Adrenal gland (tissue), 12 donors: ENCODE data around the gene SRPRB. TPM values are rescaled to one million over a fixed set of nuclear protein-coding genes. Genes with fewer than 3 reads are reported as not detected.

Source experiments
- DNase-seq, 7 donors: peaks; one replicate each; pipeline ENCODE4 v3.0.0-alpha.2; 2019 to 2020
- H3K27ac ChIP-seq, 5 donors: fragments of 200-600 bp; sonication (generic) in 4 of 5; 1 replicate in 3 of 5; 2 replicates in 2 of 5; pipeline versions ENCODE4 v1.5.1 to v1.8.0; 2016 to 2020; ENCODE audit warnings: mild to moderate bottlenecking in 1 of 5
- H3K27me3 ChIP-seq: fragments of 200-600 bp; 2 replicates; pipeline ENCODE4 v1.8.0; 2021
- H3K36me3 ChIP-seq, 2 donors: fragments of 200-600 bp; replicated peaks in 1 of 2; 1 replicate in 1 of 2; 2 replicates in 1 of 2; pipeline versions ENCODE4 v1.5.1 to v1.8.0; 2018 to 2022
- H3K4me1 ChIP-seq, 2 donors: fragments of 200-600 bp; replicated peaks in 1 of 2; 1 replicate in 1 of 2; 2 replicates in 1 of 2; pipeline versions ENCODE4 v1.5.1 to v1.8.0; 2018 to 2021
- H3K4me3 ChIP-seq, 4 donors: fragments of 200-600 bp; sonication (generic) in 3 of 4; one replicate each; pipeline ENCODE4 v1.5.1; 2016 to 2018
- H3K9me3 ChIP-seq, 3 donors: fragments of 200-600 bp; sonication (generic) in 1 of 3; replicated peaks in 1 of 3; 1 replicate in 2 of 3; 2 replicates in 1 of 3; pipeline versions ENCODE4 v1.5.1 to v1.8.0; 2016 to 2021
- POLR2A ChIP-seq, 2 donors: fragments of 450-650 bp; IDR thresholded peaks; one replicate each; pipeline ENCODE4 v1.6.1; 2017; ENCODE audit warnings: antibody characterized with exemption in 2 of 2, mild to moderate bottlenecking in 2 of 2, moderate library complexity in 1 of 2
- WGBS, 4 donors: extraction: QIAGEN DNeasy Blood & Tissue Kit in 2 of 4; methylation state at CpG; one replicate each; pipeline versions ENCODE4 v1.1.5 to v1.1.7; 2013 to 2017; 5-methylcytosine and 5-hydroxymethylcytosine counted together
- intact Hi-C, 2 donors: fragments of 100-400 bp; cut with DNase I; formaldehyde crosslinking; loops; one replicate each; pipeline versions ENCODE4 v1.14.1 to v1.15.0; 2022 to 2023
- polyA plus RNA-seq, 3 donors: library from polyadenylated mRNA; stranded (reverse); fragments of 200-250 nt in 2 of 3; fragments of 350-450 nt in 1 of 3; fragmentation: Illumina TruSeq in 1 of 3; extraction: RNeasy Lipid Tissue Mini Kit (QIAGEN cat#74804) in 1 of 3; gene quantifications; one replicate each; pipeline ENCODE4 v1.2.3, GENCODE V29; 2013 to 2014
- total RNA-seq, 9 donors: library from RNA; depleted of rRNA in 4 of 9; stranded (reverse); fragments of >200 nt in 4 of 9; fragments of 120-200 nt in 1 of 9; fragmentation: NEBNext Ultra II Directional in 1 of 9; extraction: Animal tissue kit (Norgen Biotek cat#: 25700) in 1 of 9; gene quantifications; one replicate each; pipeline versions ENCODE4 v1.1.0 to v1.2.4, GENCODE V29; 2013 to 2023
- TF ChIP-seq, protein P1 (sequence below), 6 experiments: fragments of 450-650 bp in 4 of 6; fragments of 200-600 bp in 2 of 6; sonication (generic) in 1 of 6; IDR thresholded peaks; 1 replicate in 5 of 6; 2 replicates in 1 of 6; pipeline versions ENCODE4 v1.5.1 to v1.8.0; 2016 to 2021; ENCODE audit warnings: antibody characterized with exemption in 6 of 6, mild to moderate bottlenecking in 2 of 6, moderate library complexity in 1 of 6
- donor health status: healthy with polysubstance abuse.
- donor health status: Bipolar disorder and iron deficiency.
- donor health status: DM: yes; HTN: yes; CAD: no.
- donor health status: DM: no; HTN: no; CAD: no.
- donor health status: DM: no; HTN: no; CAD: no.
- donor health status: DM: yes; HTN: yes; CAD: no.

Gene SRPRB
- total and polyA plus RNA-seq, 12 donors: 13.0 to 177 (median 48.7) TPM

DNA sequence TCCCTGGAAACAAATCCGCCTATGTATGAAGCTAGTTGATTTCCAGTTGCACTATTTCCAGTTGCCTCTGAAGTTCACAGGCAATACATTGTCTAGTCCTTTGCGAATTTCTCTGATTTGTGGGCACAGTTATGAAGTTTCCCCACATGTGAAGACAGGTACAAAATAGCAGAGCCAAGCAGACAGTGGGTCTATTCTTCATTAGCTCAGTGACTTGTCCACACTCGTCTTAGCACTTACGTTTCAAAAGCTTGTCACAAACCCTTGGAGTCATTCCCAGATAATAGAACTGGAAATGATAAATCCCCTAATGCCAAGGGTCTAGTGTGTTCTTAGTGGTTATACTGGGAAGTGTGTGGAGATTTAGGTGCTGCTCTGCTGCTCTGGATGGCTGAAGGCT is 14.5 kb downstream of the SRPRB start:
- peak in 1 of 7 donors; percentile 14 for DNase-seq
- no peaks in the 10 kb centered on the region for H3K9me3 ChIP-seq
- no peak overlapping the region for H3K4me3 ChIP-seq
- WGBS, 4 donors: 78 to 92% (median 89%) methylated on average over 4 of the region's 4 CpGs
- TF ChIP-seq, protein P1, sequence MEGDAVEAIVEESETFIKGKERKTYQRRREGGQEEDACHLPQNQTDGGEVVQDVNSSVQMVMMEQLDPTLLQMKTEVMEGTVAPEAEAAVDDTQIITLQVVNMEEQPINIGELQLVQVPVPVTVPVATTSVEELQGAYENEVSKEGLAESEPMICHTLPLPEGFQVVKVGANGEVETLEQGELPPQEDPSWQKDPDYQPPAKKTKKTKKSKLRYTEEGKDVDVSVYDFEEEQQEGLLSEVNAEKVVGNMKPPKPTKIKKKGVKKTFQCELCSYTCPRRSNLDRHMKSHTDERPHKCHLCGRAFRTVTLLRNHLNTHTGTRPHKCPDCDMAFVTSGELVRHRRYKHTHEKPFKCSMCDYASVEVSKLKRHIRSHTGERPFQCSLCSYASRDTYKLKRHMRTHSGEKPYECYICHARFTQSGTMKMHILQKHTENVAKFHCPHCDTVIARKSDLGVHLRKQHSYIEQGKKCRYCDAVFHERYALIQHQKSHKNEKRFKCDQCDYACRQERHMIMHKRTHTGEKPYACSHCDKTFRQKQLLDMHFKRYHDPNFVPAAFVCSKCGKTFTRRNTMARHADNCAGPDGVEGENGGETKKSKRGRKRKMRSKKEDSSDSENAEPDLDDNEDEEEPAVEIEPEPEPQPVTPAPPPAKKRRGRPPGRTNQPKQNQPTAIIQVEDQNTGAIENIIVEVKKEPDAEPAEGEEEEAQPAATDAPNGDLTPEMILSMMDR (IDR thresholded peaks at IDR 0.05): no peak
- TF ChIP-seq POLR2A (IDR thresholded peaks at IDR 0.05): no peak
- H3K4me1 ChIP-seq: no peaks in the 10 kb centered on the region
- H3K27ac ChIP-seq: no peak overlapping the region
- no peaks in the 10 kb centered on the region for H3K27me3 ChIP-seq
- intact Hi-C loops: loop anchor here (5.0 kb wide), 1 partner anchor 107 kb away; no protein-coding TSS in a partner anchor
- H3K36me3 ChIP-seq: peaks cover 0 to 60% of the 10 kb centered on the region in 2 donors

GRCh38 chr3:133820889-133821675 is 15.5 kb downstream of the SRPRB start:
- Histone ChIP-seq H3K27me3 (no peaks in the 10 kb centered on the region), H3K4me3 (no peak overlapping the region), H3K27ac (peak overlapping the region in 2 of 5 donors; percentile 7 to 26), H3K4me1 (no peaks in the 10 kb centered on the region), H3K36me3 (peaks cover 0 to 51% of the 10 kb centered on the region in 2 donors), H3K9me3 (no peaks in the 10 kb centered on the region)
- peak in 1 of 7 donors; percentile 42 for DNase-seq
- 76 to 85% (median 81%) methylated on average over 3 of the region's 3 CpGs for WGBS, 4 donors
- intact Hi-C loops: loop anchor here (5.0 kb wide), 1 partner anchor 106 kb away; no protein-coding TSS in a partner anchor
- TF ChIP-seq, protein P1 (IDR thresholded peaks at IDR 0.05): no peak
- no peak for TF ChIP-seq POLR2A (IDR thresholded peaks at IDR 0.05)

DNA sequence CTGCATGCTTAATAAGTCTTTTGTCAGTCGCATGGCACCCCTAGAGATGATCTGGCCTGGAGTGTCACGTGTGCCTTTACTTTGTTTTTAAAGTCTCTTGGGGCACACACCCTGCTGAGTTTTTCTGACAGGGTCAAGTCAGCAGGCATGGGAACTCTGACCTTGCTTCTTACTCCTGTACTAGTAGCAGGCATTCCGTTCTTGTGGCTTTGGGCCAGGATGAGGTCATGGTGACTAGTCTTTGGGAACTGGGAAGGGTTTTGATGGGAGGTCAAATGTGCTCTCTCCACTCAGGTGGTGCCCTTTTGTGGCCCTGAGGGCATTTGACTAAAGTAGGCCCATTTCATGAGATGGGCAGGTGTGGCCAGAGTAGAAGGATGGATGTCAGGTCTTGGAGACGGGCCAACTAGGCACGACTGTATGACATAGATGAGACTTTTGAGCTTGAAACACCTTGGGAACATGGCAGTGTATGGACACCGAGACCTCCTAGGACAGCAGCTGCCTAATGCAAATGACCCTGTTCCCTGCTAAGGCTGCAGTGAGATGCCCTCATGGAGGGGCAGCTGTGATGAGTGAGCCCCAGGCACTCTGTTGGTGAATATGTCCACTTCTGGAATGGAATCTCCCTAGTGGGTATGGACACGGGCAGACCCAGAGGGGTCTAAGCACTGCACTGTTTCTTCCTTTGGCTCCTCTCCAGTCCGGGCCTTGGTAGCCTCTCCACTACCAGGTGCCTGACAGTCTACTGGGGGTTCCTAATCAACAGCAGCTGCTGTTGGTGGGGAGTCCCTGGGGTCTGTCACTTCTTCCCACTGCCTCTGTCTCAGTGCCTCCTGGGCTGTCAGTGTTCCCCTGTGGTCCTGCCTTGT is 16.4 kb downstream of the SRPRB start:
- TF ChIP-seq, protein P1 (IDR thresholded peaks at IDR 0.05): peak in 1 of 6 experiments; percentile 42
- TF ChIP-seq POLR2A (IDR thresholded peaks at IDR 0.05): no peak
- intact Hi-C loops: loop anchor here (5.0 kb wide), 1 partner anchor 105 kb away; no protein-coding TSS in a partner anchor
- peaks cover 0 to 41% of the 10 kb centered on the region in 2 donors for H3K36me3 ChIP-seq
- 66 to 76% (median 72%) methylated on average over 8 of the region's 8 CpGs for WGBS, 4 donors
- H3K4me1 ChIP-seq: no peaks in the 10 kb centered on the region
- peak overlapping the region in 2 of 5 donors; percentile 7 to 26 for H3K27ac ChIP-seq
- no peaks in the 10 kb centered on the region for H3K27me3 ChIP-seq
- H3K4me3 ChIP-seq: no peak overlapping the region
- H3K9me3 ChIP-seq: no peaks in the 10 kb centered on the region
- peak; percentile 65 to 93 (median 88) for DNase-seq

DNA sequence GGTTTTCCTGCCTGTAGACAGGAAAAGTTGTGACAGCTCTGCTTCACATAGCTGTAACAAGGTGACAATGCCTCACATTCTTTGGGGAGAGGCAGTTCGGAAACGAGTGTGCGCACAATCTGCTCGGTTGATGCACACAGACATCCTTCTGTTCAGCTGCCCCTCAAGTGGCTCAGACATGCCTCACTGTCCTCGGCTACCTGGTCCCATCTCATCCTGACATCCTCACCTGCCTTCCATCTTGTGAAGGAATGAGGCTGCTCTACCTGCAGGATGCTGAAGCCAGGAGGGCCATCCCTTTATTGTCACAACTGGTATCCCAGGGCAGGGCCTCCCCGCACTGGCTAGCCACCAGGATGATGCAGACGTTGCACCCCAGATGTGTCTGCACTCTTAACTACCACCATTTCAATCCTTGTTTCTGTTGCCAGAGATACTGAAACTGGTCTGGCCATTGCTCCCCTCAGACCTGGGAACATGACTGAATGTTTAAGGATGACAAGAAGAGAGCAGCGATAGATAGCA is 19.4 kb downstream of the SRPRB start:
- H3K27ac ChIP-seq: no peak overlapping the region
- peaks cover 0 to 22% of the 10 kb centered on the region in 2 donors for H3K36me3 ChIP-seq
- intact Hi-C loops: loop anchor here (5.0 kb wide), 1 partner anchor 102 kb away; no protein-coding TSS in a partner anchor
- no peaks in the 10 kb centered on the region for H3K9me3 ChIP-seq
- H3K4me1 ChIP-seq: no peaks in the 10 kb centered on the region
- DNase-seq: peak in 1 of 7 donors; percentile 31
- TF ChIP-seq, protein P1 (IDR thresholded peaks at IDR 0.05): no peak
- TF ChIP-seq POLR2A (IDR thresholded peaks at IDR 0.05): no peak
- H3K27me3 ChIP-seq: no peaks in the 10 kb centered on the region
- WGBS, 4 donors: 79 to 89% (median 88%) methylated on average over 7 to 8 of the region's 8 CpGs
- H3K4me3 ChIP-seq: no peak overlapping the region
